OCI-M2 (cell line): ENCODE results near the gene DNAJC1.

ENCODE experiments used
- DNase-seq: peaks from one replicate; lab custom pipeline; 2025; ENCODE audit not compliant: unreplicated experiment; lab: John Stamatoyannopoulos, UW

Gene DNAJC1

DNA sequence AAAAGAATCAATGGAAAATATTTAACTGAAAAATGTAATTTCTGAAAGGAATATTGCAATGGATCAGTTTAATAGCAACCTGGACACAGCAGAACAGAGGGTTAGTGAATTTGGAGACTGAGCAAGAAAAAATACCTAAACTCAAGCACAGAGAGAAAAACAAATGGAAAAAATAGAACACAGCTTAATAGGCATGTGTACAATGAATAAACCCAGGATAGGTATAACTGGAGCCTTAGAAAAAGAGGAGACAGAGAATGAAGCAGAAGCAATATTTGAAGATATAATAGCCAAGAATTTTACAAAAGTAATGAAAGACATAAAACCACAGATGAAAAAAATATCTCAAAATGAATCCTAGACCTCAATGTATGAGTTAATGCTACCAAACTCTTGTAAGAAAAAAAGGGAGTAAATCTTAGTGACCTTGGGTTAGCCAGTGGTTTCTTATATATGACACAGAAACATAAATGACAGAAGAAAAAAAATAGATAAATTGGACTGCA is 2.9 kb upstream of the DNAJC1 start:
- DNase-seq, result no peak

DNA sequence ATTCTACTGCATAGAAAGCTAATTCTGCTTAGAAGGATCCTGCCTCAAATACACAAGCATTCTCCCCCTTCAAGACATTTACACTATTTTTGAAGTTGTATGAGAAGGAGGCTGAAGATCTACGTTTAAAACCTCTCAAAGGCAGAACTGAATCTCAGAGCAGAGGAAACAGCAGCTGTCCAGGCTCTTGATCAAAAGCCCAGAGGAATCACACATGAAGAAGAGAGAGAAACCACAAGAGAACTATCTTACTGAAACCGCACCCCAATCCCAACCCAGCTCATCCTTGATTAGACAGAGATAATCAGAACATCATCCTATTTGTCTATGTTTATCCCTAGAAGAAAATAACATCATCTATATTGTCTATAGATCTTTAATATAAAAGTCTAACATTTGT is 2.2 kb upstream of the DNAJC1 start:
- no peak for DNase-seq

DNA sequence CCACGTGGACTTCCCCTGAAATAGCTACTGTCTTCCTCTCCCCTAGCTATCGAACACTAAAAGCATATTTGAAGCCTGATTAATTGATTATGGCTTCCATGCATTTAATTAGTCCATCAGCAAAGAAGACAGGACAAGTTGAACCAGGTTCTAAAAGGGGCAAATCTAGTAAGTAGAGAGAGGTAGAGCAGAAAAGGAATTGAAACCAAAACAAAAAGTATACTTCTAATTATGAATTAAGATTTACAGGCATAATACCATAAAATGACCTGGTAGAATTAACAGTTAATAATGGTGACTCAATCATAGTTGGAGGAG is 393 bp upstream of the DNAJC1 start:
- DNase-seq, result no peak

DNA sequence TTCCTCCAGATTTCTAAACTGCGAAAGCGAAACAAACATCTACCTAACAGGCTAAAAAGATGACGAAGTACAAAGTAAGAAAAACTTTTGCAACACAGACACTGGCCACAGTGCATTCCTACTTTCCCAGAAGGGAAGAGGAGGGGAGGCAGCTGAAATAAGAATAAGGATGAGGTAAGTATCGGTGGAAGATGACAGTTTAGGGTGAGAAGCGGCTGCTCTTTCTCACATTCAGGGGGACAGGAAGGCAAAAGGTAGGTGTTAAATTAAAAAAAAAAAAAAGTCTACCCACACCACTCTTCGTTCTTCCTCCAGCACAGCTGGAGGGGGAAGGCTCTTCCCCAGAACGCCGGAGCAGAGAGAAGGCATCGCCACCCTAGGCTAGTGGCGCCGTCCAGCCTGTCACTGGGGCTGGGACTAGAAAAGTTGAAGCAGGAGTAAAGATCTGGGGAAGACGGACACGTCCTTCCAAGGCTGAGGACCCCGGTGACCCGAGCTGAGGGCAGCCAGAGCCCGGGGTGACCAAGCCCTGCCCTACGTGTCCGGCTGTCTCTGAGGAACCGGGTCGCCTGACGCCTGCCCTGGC is 846 bp downstream of the DNAJC1 start:
- DNase-seq, result no peak

DNA sequence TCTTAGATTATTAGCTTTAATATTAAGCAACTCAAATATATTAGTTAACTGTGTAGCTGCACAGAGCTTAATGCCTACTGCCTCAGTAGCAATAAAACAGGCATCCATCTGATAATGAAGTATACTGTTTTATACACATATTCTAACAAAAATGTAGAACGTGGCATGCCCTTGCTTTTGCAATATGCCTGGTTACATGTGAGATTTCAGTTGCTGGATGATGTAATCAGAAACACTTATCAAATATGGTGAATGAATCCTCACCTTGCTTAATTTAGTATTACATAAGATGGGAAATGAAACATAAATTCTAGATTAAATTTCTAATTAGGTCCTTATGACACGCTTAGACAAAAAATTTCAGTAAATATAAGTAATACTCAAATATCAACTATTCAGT is 8.0 kb downstream of the DNAJC1 start:
- DNase-seq, result no peak

DNA sequence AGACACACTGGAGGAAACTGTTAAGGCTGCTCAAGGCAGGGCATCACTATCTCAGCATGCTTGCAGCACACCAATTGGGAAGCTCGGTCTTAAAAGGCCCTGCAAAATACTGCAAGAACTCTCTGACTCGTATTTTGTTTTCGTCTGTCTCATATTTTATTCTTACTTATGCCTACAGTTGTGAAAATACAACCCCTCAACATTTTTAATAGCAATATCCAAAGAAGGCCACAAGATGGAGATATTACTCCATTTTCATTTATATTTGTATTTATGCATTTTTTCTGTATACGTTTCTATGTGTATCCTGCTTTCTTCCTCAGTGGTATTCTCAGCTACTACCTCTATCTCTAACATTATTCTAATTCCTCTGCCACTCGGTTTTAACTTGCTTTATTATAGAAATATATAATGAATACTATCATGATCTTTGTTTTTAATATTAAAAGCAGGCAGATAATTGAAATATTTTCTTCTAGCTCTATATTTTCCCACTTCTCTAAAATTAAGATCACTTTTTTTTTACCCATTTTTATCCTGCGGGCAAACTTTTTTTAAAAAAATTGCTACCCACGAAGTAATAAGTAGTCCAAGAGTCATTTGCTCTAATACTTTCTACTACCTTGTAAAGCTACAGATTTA is 10.0 kb downstream of the DNAJC1 start:
- no peak for DNase-seq

DNA sequence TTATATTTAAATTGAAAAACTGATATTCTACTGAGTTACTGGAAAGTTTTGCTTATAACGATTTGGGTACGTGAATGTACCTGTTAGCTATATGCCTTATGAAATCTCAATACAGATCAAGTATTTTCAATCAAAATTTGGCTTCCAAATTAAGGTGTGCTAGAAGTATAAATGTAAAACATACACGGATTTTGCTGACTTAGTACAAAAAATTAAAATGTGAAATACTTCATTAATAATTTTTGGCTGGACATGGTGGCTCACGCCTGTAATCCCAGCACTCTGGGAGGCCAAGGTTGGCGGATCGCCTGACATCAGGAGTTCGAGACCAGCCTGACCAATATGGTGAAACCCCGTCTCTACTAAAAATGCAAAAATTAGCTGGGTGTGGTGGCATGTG is 11.7 kb downstream of the DNAJC1 start:
- no peak for DNase-seq

DNA sequence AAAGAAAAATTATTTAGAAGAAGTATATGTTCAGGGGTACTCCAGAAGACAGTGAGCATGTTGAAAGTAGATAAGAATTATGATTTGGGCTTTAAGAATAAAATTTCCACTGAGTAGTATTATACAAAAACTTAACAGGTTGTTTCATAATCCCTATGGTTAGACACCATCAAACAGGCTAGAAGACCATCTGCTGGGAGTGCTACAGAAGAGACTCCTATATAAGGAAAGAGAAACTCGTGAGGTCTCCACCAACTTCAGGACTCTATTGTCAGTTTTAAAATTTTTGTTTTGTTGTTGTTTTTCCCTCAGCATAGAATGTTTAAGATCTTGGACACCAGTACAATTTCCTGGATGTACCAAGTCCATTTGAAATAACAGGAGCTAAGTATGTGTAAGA is 13.1 kb downstream of the DNAJC1 start:
- DNase-seq, result no peak

DNA sequence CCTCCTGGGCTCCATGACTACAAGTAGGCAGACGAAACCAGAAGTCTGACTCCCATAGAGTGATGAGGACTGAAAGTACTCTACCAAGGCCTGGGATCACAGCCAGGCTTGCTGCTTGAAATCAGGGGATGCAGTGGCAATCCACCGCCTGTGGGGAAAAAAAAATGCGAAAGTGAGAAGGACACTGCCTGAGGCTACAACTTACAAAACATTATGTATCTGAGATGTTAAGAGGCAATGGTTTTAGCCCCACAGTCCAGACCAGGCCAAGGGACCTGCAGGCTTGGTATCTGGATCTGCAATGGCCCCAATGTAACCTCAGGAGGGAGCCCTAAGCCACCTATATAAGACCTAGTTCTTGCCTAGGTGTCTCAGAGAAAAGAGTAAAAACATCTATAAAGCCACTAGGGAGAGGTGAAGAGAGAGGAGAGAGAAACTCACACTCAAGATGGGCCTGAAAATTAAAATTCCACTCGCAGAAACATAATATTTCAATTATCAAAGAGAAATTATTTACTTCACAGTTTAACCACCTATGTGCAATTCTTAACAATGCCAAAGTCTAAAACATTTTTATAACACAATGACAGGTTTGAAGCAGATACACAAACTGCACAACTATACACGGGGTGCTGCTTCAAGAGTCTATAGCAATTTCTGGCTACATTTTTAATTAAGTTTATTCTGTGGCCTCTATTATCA is 13.9 kb downstream of the DNAJC1 start:
- DNase-seq, result no peak

DNA sequence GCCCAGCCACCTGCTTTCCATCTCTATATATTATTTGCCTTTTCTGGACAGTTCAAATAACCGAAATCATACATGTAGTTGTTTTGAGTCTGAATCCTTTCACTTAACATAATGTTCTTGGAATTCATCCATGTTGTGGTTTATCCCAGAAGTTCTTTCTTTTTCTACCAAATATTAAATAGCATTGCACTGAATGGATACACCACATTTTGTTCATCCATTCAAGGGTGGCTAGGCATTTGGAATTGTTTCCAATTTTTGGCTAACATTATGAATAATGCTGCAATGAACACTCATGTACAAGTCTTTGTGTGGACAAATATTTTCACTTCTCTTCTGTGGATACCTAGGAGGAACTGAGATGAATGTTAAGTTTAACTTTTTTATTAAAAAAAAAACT is 18.0 kb downstream of the DNAJC1 start:
- DNase-seq, result no peak

DNA sequence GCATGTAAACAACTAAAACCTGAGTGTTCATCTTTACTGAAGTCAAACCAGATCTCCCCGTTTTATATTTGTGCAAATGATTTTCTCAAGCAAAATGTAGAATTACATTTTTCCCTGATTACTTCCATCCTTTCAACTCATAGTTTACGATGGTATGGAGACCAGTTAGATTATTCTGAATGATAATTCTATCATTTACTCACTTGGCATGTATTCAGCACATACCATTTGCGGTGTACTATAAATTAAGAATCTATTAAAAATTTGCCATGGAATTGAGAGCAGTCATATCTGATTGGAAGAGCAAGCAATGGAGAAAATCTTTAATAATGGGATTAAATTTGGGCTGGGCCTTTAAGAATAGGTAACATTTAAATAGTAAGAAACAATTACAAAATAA is 22.4 kb downstream of the DNAJC1 start:
- DNase-seq, result no peak

DNA sequence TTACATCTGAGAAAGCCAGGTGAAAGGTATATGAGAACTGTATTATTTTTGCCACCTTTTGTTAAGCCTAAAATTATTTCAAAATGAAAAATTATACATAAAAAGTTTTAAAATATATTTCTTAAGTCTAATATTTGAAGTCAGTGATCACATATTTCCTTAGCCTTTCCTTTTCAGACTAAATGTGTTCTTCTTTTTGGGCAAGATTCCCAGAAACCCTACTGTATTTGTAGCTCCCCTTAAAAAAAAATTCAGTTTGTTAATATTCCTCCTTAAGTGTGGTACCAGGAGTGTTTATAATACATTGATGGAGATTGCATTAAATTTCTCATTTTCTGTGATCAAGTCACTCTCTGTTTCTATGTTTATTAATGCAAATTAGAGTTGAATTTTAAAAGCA is 22.8 kb downstream of the DNAJC1 start:
- DNase-seq, result no peak

DNA sequence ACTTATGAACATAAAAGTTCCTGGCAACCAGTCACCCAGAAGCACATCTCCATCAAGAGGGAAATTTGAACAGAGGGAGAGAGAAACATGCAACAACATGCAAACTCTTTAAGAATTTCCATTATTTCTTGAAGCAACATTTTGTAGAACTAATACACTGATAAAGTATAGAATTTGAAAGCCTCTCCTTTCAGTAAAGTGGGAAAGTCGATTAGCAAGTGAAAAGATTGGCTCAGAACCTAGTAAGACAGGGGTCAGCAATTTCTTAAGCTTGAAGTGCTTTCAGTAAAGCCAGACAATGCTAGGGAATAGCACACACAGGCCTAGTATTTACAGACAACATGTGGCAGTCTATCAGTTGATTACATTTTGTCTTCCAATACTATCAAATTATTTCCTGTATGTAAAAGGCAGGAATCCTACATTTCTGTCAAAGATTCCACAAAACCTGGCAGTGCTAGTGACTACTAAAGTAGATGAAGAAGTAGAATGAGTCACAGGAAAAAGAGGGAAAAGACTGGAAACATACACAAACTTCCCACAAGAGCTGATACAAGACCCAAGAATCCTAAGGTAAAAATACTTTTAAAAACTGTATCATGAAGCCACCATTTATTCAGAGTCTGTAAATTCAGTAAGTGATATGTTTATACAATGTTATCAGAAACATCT is 25.2 kb downstream of the DNAJC1 start:
- DNase-seq, result no peak

DNA sequence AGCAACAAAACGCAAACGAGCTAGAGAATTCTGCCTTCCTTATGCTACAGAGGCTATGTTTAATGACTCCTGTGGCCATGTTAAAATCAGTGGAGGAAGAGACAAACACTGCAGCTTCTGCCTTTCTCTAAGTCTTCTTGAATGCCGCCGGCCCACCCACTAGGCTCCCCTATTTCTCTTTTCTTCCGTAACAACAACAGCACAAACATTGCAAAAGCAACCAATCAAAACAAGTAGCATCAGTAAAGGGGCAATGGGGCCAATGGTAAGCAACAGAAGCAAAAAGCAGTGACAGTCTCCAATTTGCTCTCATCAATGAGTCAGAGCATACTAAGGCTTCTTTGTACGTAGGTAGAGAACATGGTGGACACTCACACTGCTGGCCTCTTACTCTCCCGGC is 26.8 kb downstream of the DNAJC1 start:
- no peak for DNase-seq

DNA sequence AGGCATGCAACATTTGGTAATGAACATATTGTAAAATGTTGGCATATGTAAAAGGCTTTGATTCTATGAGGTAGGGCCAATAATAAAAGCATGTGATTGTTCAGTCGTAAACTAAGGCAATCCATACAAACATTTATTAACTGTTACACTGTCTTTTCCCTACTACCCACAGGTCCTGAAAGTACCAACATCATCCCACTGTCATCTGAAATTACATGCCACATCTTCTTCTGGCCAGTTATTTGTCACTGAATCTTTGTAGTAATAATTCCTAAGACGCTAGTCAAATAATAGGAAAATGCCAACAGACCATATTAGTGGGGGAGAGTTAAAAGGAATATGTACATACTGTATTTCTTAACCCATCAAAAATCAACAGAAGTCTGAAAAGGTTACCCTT is 27.2 kb downstream of the DNAJC1 start:
- no peak for DNase-seq

DNA sequence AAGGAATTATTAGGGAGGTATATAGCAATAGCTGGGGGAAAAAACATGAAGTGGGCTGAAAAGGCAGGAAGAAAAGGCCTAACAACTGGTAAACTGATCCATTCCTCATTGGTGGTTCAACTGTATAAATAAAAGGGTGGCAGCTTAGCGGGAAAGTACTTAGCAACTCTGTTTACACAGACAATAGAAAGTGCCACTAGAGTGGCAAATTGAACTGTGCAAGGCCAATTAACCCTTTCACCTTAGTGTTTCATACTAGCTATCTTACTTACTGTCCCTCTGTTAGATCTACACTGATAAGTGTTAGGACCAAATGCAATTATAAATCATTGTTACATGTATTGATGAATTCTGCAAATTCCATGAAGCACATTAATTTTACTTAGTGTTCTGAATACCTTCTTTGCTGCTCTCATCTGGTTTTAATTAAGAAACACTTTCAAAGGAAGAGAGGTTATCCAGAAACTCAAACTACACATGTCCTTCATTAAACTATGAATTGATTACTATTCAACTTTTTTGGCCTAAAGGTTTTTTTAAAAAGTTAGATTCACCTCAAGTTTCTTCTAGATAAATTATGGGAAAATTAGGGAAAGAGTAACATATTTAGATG is 28.0 kb downstream of the DNAJC1 start:
- no peak for DNase-seq

DNA sequence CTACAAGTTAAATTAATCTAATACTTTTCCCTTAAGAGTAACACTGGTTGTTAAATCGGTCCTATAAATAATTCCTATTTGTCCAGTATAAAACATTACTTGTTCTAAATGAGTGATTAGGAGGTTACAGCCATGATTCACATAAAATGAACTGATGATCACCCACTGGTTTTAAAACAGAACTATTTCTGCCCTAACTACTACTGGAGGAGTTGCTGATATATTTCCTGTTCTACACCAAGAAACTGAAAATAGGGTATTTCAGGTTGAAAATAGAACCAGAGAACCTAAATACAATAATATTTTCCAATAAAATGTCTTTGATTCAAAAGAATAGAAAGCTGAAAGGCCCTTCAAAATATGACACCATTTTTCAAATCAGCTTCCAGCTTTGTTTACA is 30.9 kb downstream of the DNAJC1 start:
- no peak for DNase-seq

DNA sequence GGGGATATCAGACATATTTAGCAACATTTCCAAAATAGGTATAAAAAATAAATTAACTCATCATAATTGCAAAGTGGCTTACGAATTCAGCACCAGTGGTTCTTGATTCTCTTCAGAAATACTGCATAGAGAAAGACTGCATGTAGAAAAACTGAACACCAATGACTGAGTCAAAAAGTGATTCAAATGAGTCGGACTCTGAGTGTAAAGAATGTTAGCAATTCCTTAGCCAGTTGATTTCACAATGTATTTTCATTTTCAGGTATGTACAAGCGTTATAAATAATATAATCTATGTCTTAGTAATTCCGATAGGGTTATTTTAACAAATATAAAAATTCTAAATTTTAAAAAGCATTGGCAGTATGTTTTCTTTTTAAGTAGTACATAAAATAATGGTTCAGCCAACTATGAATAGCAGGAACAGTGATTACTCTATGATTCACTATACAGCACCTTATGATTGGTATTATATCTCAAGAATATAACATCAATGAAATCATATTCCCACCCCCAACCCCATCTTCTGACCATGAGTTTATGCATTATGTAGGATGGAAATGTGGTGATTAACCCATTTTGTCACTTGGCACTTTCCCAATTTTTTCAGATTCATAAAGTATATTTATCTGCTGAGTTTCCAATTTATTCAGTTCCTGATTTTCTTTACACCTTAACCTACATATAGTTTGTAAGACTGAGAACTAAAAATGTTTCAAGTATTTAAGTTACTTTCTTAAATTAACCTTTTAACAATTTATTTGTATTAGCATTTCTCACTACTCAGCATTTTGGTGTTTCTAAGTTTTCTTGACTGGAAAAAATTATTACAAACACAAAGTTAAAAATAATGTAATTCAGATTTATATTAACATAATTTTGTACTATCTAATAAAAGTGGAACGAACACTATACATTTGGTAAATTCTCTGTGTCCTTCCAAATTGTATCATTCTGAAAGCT is 33.9 kb downstream of the DNAJC1 start:
- DNase-seq, result no peak

DNA sequence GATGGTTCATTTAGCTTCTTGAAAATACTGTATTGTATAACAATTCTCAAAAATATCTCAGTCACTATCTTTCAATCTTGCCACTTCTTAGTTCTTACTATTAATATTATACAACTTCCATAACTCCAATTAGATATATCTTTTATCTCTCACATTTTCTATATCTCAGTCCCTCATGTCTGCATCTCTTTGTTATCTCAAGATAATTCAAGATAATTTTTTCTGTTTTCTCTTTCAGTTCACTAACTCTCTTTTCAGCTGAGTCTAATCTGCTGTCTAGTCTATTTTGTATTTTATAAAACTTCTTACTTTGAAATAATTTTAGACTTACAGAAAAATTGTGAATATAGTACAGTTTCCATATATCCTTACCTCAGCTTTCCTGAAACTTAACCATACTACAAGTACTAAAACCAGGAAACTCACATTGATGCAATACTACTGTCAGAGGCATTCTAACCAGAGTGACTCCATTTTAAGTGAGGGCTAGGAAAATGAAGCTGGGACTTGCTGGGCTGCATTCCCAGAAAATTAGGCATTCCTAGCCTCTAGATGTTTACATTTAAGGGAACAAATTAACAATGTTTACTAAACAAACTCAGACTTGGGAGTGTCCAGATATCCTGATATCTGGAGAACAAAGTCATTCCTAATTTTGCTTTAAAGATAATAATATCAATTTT is 38.4 kb downstream of the DNAJC1 start:
- no peak for DNase-seq

DNA sequence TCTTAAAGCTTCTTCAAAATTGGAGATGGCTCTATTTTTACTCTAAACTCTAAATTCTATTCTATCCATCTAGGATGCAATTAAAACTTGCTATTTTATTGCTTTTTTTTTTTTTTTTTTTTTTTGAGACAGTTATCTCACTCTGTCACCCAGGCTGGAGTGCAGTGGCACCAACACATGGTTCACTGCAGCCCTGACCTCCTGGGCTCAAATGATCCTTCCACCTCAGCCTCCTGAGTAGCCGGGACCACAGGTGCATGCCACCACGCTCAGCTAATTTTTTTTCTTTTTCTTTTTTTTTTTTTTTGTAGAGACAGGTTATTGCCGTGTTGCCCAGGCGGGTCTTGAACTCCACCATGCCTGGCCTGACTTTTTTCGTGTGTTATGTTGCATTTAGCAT is 41.2 kb downstream of the DNAJC1 start:
- no peak for DNase-seq
